ENCODE data around the gene ADARB1. TPM values are rescaled to one million over a fixed set of nuclear protein-coding genes. Genes with fewer than 3 reads are reported as not detected.

Gene ADARB1
- total RNA-seq, 1 donor from 2014 or later: 25.8 TPM

GRCh38 chr21:45250272-45250671 is 175.9 kb downstream of the ADARB1 start:
- Mint-ChIP-seq H3K4me3 (ENCODE audit: unreplicated experiment) (no peak overlapping the region), H3K27ac (ENCODE audit: unreplicated experiment) (no peak overlapping the region)
- no peak for FAIRE-seq

DNA sequence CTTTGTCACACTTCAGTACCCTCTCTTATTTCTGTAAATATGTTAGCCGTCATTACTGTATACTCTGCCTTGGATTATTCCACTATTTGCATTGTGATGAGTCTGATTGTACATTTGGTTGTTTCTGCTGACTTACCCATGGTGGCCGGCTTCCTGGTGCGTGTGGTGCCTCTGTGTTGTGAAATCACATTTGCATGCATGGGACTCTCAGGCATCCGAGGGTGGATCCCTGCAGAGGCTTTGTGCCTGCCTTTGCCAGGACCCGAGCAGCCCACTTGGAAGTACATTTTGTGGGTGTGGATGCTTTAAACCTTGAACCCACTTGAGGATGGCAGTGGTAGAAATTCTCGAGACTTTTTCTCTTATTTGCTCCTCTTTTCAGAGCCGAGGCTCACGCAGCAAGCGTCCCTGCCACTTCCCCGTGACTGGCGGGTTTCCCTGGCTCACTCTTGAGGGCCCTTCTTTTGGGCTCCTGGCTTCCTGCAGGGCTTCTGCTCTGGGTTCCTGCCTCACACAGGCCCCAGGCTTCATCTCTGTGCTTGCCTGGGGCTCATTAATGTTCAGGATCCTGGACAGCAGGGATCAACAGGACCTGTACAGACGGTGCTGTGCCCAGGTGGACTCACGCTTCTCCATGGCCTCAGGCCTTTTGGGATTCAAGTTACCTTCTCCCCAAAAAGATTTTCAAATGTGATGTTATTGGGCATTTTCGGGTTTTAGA is 176.7 kb downstream of the ADARB1 start:
- no peak overlapping the region for H3K4me3 ChIP-seq (ENCODE audit: insufficient read depth, low read depth, low read length)
- no peak overlapping the region for H3K27ac Mint-ChIP-seq (ENCODE audit: unreplicated experiment)
- peaks cover 17% of the 10 kb centered on the region for H3K27me3 Mint-ChIP-seq (ENCODE audit: low read depth, unreplicated experiment)

More at GRCh38 chr21:45250272-45250671, 175.9 kb downstream of the ADARB1 start:
- H3K36me3 ChIP-seq (ENCODE audit: insufficient read depth, low read length): no peaks in the 10 kb centered on the region
- H3K27me3 ChIP-seq (ENCODE audit: insufficient read depth, low read length): peaks cover 3% of the 10 kb centered on the region
- H3K27me3 Mint-ChIP-seq (ENCODE audit: low read depth, unreplicated experiment): peaks cover 18% of the 10 kb centered on the region
- H3K9me3 Mint-ChIP-seq (ENCODE audit: unreplicated experiment): peaks cover 11% of the 10 kb centered on the region
- DNase-seq (ENCODE audit: low read depth): no peak
- no peak overlapping the region for H3K4me2 ChIP-seq (ENCODE audit: low read length)
- no peaks in the 10 kb centered on the region for H3K36me3 Mint-ChIP-seq (ENCODE audit: low read depth, unreplicated experiment)
- TF ChIP-seq EZH2 (IDR thresholded peaks at IDR 0.05; ENCODE audit: insufficient read depth, low read length): no peak
- TF ChIP-seq CTCF (IDR thresholded peaks at IDR 0.05; ENCODE audit: insufficient read depth, low read depth, low read length): no peak
- H3K4me1 Mint-ChIP-seq (ENCODE audit: low read depth, unreplicated experiment): peaks cover 4% of the 10 kb centered on the region
- H3K9ac ChIP-seq (ENCODE audit: low read length): no peak overlapping the region
- peaks cover 13% of the 10 kb centered on the region for H3K4me1 ChIP-seq (ENCODE audit: insufficient read depth, low read length)
- no peaks in the 10 kb centered on the region for H4K20me1 ChIP-seq (ENCODE audit: insufficient read depth, low read length)
- no peak overlapping the region for H2AFZ ChIP-seq (ENCODE audit: low read depth, low read length)
- H3K27ac ChIP-seq (ENCODE audit: low read depth, low read length): no peak overlapping the region
- no peaks in the 10 kb centered on the region for H3K9me3 ChIP-seq (ENCODE audit: insufficient read depth, low read depth, low read length)
- no peak overlapping the region for H3K4me3 ChIP-seq (ENCODE audit: insufficient read depth, low read depth, low read length)
- H3K79me2 ChIP-seq (ENCODE audit: insufficient read depth, low read length): no peaks in the 10 kb centered on the region

More for the DNA sequence above, 176.7 kb downstream of the ADARB1 start:
- H3K4me1 Mint-ChIP-seq (ENCODE audit: low read depth, unreplicated experiment): peaks cover 4% of the 10 kb centered on the region
- Histone ChIP-seq H3K9ac (ENCODE audit: low read length) (no peak overlapping the region), H3K27me3 (ENCODE audit: insufficient read depth, low read length) (peaks cover 3% of the 10 kb centered on the region), H3K4me2 (ENCODE audit: low read length) (no peak overlapping the region), H3K27ac (ENCODE audit: low read depth, low read length) (no peak overlapping the region), H3K36me3 (ENCODE audit: insufficient read depth, low read length) (no peaks in the 10 kb centered on the region), H4K20me1 (ENCODE audit: insufficient read depth, low read length) (no peaks in the 10 kb centered on the region), H3K4me1 (ENCODE audit: insufficient read depth, low read length) (peaks cover 13% of the 10 kb centered on the region), H2AFZ (ENCODE audit: low read depth, low read length) (no peak overlapping the region), H3K9me3 (ENCODE audit: insufficient read depth, low read depth, low read length) (no peaks in the 10 kb centered on the region), H3K79me2 (ENCODE audit: insufficient read depth, low read length) (no peaks in the 10 kb centered on the region)
- TF ChIP-seq CTCF (IDR thresholded peaks at IDR 0.05; ENCODE audit: insufficient read depth, low read depth, low read length) (no peak), EZH2 (IDR thresholded peaks at IDR 0.05; ENCODE audit: insufficient read depth, low read length) (no peak)
- no peaks in the 10 kb centered on the region for H3K36me3 Mint-ChIP-seq (ENCODE audit: low read depth, unreplicated experiment)
- H3K4me3 Mint-ChIP-seq (ENCODE audit: unreplicated experiment): no peak overlapping the region
- DNase-seq (ENCODE audit: low read depth): no peak
- peaks cover 11% of the 10 kb centered on the region for H3K9me3 Mint-ChIP-seq (ENCODE audit: unreplicated experiment)
- no peak for FAIRE-seq

All from astrocyte (in vitro differentiated cells and primary cell).